ENCODE measurements around the gene C11orf21.

DNA sequence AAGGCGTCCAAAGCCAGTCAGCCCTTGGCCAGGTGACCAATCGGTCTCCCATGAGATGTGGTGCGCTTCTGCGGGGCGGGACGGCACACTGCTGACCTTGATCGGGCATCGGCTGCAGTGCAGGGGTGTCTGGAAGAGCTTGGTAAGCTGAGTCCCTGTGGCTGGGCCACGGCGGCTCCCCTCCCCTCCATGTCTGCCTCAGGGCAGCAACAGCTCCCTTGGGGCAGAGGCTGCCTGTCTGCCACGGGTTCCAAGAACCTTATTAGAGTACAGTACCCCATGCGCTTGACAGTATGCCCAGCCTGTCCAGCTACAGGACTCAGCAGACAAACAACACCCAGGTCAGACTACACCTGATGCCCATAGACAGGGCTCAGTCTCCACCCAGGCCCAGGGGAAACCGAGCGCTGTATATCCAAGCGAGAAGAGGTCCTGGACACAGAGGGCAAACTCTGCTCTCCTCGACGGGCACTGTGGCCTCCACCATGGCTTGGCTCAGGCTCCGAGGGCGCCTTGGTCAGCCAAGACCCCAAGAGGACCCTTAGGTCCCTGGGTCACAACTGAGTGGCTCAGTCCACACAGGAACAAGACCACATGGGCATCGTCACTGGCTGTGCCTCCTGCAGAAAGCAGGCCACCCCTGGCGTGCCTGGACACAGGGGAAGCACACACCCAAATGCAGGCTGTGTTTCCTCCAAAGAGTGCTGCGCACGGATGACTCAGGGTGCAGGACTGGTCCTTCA lies 19.0 kb upstream of the C11orf21 start:
- TF ChIP-seq, protein P1, sequence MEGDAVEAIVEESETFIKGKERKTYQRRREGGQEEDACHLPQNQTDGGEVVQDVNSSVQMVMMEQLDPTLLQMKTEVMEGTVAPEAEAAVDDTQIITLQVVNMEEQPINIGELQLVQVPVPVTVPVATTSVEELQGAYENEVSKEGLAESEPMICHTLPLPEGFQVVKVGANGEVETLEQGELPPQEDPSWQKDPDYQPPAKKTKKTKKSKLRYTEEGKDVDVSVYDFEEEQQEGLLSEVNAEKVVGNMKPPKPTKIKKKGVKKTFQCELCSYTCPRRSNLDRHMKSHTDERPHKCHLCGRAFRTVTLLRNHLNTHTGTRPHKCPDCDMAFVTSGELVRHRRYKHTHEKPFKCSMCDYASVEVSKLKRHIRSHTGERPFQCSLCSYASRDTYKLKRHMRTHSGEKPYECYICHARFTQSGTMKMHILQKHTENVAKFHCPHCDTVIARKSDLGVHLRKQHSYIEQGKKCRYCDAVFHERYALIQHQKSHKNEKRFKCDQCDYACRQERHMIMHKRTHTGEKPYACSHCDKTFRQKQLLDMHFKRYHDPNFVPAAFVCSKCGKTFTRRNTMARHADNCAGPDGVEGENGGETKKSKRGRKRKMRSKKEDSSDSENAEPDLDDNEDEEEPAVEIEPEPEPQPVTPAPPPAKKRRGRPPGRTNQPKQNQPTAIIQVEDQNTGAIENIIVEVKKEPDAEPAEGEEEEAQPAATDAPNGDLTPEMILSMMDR (conservative IDR thresholded peaks at IDR 0.05 in 1 of 2, IDR thresholded peaks at IDR 0.05 in 1 of 2; ENCODE audit: low read depth in 1 of 2, low read length in 2 of 2), result no peak
- TF ChIP-seq EZH2 (IDR thresholded peaks at IDR 0.05; ENCODE audit: low read length, missing control alignments), result no peak
